H9 (cell line): ENCODE results near the gene NUDT7. TPM values are rescaled to one million over a fixed set of nuclear protein-coding genes. Genes with fewer than 3 reads are reported as not detected.

Source experiments
- DNase-seq: peaks from one replicate; pipeline ENCODE4 v3.0.0-alpha.2; 2017
- H2AFZ ChIP-seq: one replicate; pipeline ENCODE4 v1.6.1; 2013; ENCODE audit warnings: mild to moderate bottlenecking, low read length, control low read depth, moderate library complexity
- H2AK5ac ChIP-seq: 2 replicates; pipeline ENCODE4 v1.6.1; 2013; ENCODE audit warnings: low read length, control low read depth, mixed read lengths; ENCODE audit not compliant: insufficient read length
- H2BK120ac ChIP-seq: one replicate; pipeline ENCODE4 v1.6.1; 2013; ENCODE audit warnings: low read depth, mild to moderate bottlenecking, low read length, control low read depth, inconsistent platforms; ENCODE audit not compliant: poor library complexity, severe bottlenecking
- H2BK12ac ChIP-seq: 2 replicates; pipeline ENCODE4 v1.6.1; 2013; ENCODE audit warnings: low read length, control low read depth, mixed read lengths, low read depth; ENCODE audit not compliant: insufficient read length
- H2BK15ac ChIP-seq: 2 replicates; pipeline ENCODE4 v1.6.1; 2013; ENCODE audit warnings: low read depth, low read length, control low read depth
- H2BK20ac ChIP-seq: one replicate; pipeline ENCODE4 v1.6.1; 2013; ENCODE audit warnings: low read depth, mild to moderate bottlenecking, low read length, control low read depth, inconsistent platforms; ENCODE audit not compliant: poor library complexity, severe bottlenecking
- H2BK5ac ChIP-seq: 2 replicates; pipeline ENCODE4 v1.6.1; 2013; ENCODE audit warnings: low read length, control low read depth, mixed read lengths; ENCODE audit not compliant: insufficient read length
- H3K14ac ChIP-seq: 2 replicates; pipeline ENCODE4 v1.6.1; 2013; ENCODE audit warnings: low read length, control low read depth; ENCODE audit not compliant: insufficient read depth
- H3K18ac ChIP-seq: 2 replicates; pipeline ENCODE4 v1.6.1; 2013; ENCODE audit warnings: low read depth, mild to moderate bottlenecking, mixed read lengths, low read length, control low read depth; ENCODE audit not compliant: insufficient read length
- H3K23ac ChIP-seq: 2 replicates; pipeline ENCODE4 v1.6.1; 2013; ENCODE audit warnings: low read length, control low read depth, mixed read lengths, low read depth; ENCODE audit not compliant: insufficient read length
- H3K23me2 ChIP-seq: 2 replicates; pipeline ENCODE4 v1.6.1; 2013; ENCODE audit warnings: low read depth, mild to moderate bottlenecking, mixed read lengths, low read length, control low read depth; ENCODE audit not compliant: insufficient read length, poor library complexity, severe bottlenecking
- H3K27ac ChIP-seq: 2 replicates; pipeline ENCODE4 v1.5.1; 2013; ENCODE audit warnings: low read length, control low read depth, mixed read lengths, low read depth; ENCODE audit not compliant: insufficient read length
- H3K27me3 ChIP-seq: 2 replicates; pipeline ENCODE4 v1.6.1; 2013; ENCODE audit warnings: low read length, control low read depth, inconsistent platforms; ENCODE audit not compliant: insufficient read depth
- H3K4ac ChIP-seq: 2 replicates; pipeline ENCODE4 v1.6.1; 2013; ENCODE audit warnings: low read depth, mild to moderate bottlenecking, control low read depth, inconsistent platforms, low read length, moderate library complexity
- H3K4me1 ChIP-seq: 2 replicates; pipeline ENCODE4 v1.6.1; 2013; ENCODE audit warnings: low read length, control low read depth, inconsistent platforms; ENCODE audit not compliant: insufficient read depth
- H3K4me2 ChIP-seq: 2 replicates; pipeline ENCODE4 v1.6.1; 2013; ENCODE audit warnings: low read length, control low read depth, mixed read lengths; ENCODE audit not compliant: insufficient read length, insufficient read depth
- H3K56ac ChIP-seq: 2 replicates; pipeline ENCODE4 v1.6.1; 2013; ENCODE audit warnings: low read depth, mild to moderate bottlenecking, mixed read lengths, low read length, control low read depth; ENCODE audit not compliant: insufficient read length
- H3K79me1 ChIP-seq: 2 replicates; pipeline ENCODE4 v1.6.1; 2013; ENCODE audit warnings: low read depth, mild to moderate bottlenecking, moderate library complexity, low read length, control low read depth, inconsistent platforms; ENCODE audit not compliant: insufficient read depth, poor library complexity, severe bottlenecking
- H3K79me2 ChIP-seq: 2 replicates; pipeline ENCODE4 v1.6.1; 2013; ENCODE audit warnings: low read length, control low read depth, inconsistent platforms; ENCODE audit not compliant: insufficient read depth
- H3K9ac ChIP-seq: 2 replicates; pipeline ENCODE4 v1.6.1; 2013; ENCODE audit warnings: low read length, control low read depth, mixed read lengths; ENCODE audit not compliant: insufficient read length; ENCODE audit errors: extremely low read depth
- H3K9me3 ChIP-seq: one replicate; pipeline ENCODE4 v1.6.1; 2013; ENCODE audit warnings: low read depth, low read length, inconsistent platforms; ENCODE audit not compliant: control insufficient read depth
- H3T11ph ChIP-seq: one replicate; pipeline ENCODE4 v1.6.1; 2013; ENCODE audit warnings: mild to moderate bottlenecking, low read length, control low read depth, inconsistent platforms
- H4K20me1 ChIP-seq: one replicate; pipeline ENCODE4 v1.6.1; 2013; ENCODE audit not compliant: control insufficient read depth, insufficient read length, insufficient read depth
- H4K5ac ChIP-seq: 2 replicates; pipeline ENCODE4 v1.6.1; 2013; ENCODE audit warnings: low read depth, mild to moderate bottlenecking, mixed read lengths, low read length, control low read depth; ENCODE audit not compliant: insufficient read length
- H4K8ac ChIP-seq: replicated peaks from 2 replicates; pipeline ENCODE4 v1.6.1; 2013; ENCODE audit warnings: low read length, control low read depth, mixed read lengths, low read depth; ENCODE audit not compliant: insufficient read length
- H4K91ac ChIP-seq: 2 replicates; pipeline ENCODE4 v1.6.1; 2013; ENCODE audit warnings: low read depth, mild to moderate bottlenecking, moderate library complexity, mixed read lengths, low read length, control low read depth; ENCODE audit not compliant: insufficient read length
- H3K27ac Mint-ChIP-seq, 3 experiments: 2 replicates in 2 of 3; 3 replicates in 1 of 3; pipeline ENCODE4 v1.8.0; 2020 to 2021; ENCODE audit warnings: mixed read lengths in 3 of 3, mild to moderate bottlenecking in 1 of 3, moderate library complexity in 1 of 3
- H3K27me3 Mint-ChIP-seq: 2 replicates; pipeline ENCODE4 v1.8.0; 2021; ENCODE audit warnings: low read depth, mild to moderate bottlenecking, moderate library complexity, mixed read lengths
- H3K36me3 Mint-ChIP-seq, 3 experiments: 2 replicates in 2 of 3; 3 replicates in 1 of 3; pipeline ENCODE4 v1.8.0; 2020 to 2021; ENCODE audit warnings: low read depth in 3 of 3, mixed read lengths in 3 of 3; ENCODE audit not compliant: insufficient read depth in 1 of 3
- H3K4me1 Mint-ChIP-seq, 2 experiments: 2 replicates each; pipeline ENCODE4 v1.8.0; 2020; ENCODE audit warnings: mixed read lengths in 2 of 2
- H3K4me3 Mint-ChIP-seq, 2 experiments: 2 replicates in 1 of 2; 3 replicates in 1 of 2; pipeline ENCODE4 v1.8.0; 2020 to 2021; ENCODE audit warnings: mild to moderate bottlenecking in 2 of 2, mixed read lengths in 2 of 2, moderate library complexity in 1 of 2
- H3K9me3 Mint-ChIP-seq, 2 experiments: 2 replicates in 1 of 2; 3 replicates in 1 of 2; pipeline ENCODE4 v1.8.0; 2020; ENCODE audit warnings: mild to moderate bottlenecking in 2 of 2, mixed read lengths in 2 of 2, moderate library complexity in 1 of 2
- WGBS: extraction: QIAGEN DNeasy Blood & Tissue Kit; methylation state at CpG from one replicate; pipeline ENCODE4 v1.1.7; 2013; ENCODE audit warnings: missing lambda C conversion rate, low lambda C conversion rate, mixed read lengths; ENCODE audit not compliant: insufficient read length; ENCODE audit errors: extremely low coverage; 5-methylcytosine and 5-hydroxymethylcytosine counted together
- total RNA-seq: library from RNA; stranded (reverse); gene quantifications from 2 replicates; pipeline ENCODE4 v1.2.1, GENCODE V29; 2021
- TF ChIP-seq, protein P1 (sequence below): fragments of 200-600 bp; sonication (generic); conservative IDR thresholded peaks from 3 replicates; pipeline ENCODE4 v1.8.0; 2021; ENCODE audit warnings: antibody characterized with exemption, mild to moderate bottlenecking

The NUDT7 gene
- total RNA-seq, 1 experiment from 2014 or later: 6.8 TPM

DNA sequence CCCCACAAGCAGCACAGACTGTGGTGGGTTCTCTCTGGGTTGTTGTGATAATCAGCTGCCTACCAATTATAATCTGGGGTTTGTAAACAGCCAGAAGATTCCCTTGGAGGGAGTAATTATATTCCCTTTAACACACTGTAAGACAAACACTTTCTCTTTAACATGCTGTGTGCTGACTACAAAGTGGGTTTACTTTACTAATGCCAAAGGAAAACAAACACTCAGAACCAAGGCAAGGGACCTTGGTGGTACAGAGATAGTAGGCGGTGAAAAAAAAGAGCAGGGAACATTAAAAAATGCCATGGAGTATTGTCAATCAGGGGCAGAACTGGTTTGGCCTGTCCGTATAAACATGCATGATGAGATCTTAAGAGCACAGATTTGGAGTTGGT, 63.1 kb downstream of the NUDT7 start:
- Histone ChIP-seq H4K91ac (no peak overlapping the region), H4K5ac (no peak overlapping the region), H2BK12ac (no peak overlapping the region), H3T11ph (no peak overlapping the region), H3K27me3 (peaks cover 10% of the 10 kb centered on the region; the same call in 1 of the 2 replicates), H2BK20ac (no peak overlapping the region), H3K4me2 (no peak overlapping the region), H4K20me1 (no peaks in the 10 kb centered on the region), H3K14ac (no peak overlapping the region), H3K4ac (no peak overlapping the region), H2BK5ac (no peak overlapping the region), H2BK120ac (no peak overlapping the region), H3K27ac (no peak overlapping the region), H3K9me3 (no peaks in the 10 kb centered on the region), H2BK15ac (no peak overlapping the region), H3K56ac (no peak overlapping the region), H4K8ac (no peak overlapping the region), H2AFZ (no peak overlapping the region), H3K79me2 (no peaks in the 10 kb centered on the region), H3K23me2 (peaks cover 21% of the 10 kb centered on the region), H3K23ac (no peak overlapping the region), H3K79me1 (no peaks in the 10 kb centered on the region), H3K4me1 (no peaks in the 10 kb centered on the region; the same call in 1 of the 2 replicates), H2AK5ac (no peak overlapping the region), H3K18ac (no peak overlapping the region), H3K9ac (no peak overlapping the region)
- peaks cover 0 to 6% of the 10 kb centered on the region in 2 experiments; a peak in 4 of 5 replicates for H3K9me3 Mint-ChIP-seq
- H3K27ac Mint-ChIP-seq: no peak overlapping the region
- peaks cover 22 to 23% of the 10 kb centered on the region in 2 experiments for H3K4me1 Mint-ChIP-seq
- H3K36me3 Mint-ChIP-seq: peaks cover 2 to 6% (median 5%) of the 10 kb centered on the region in 3 experiments; a peak in 5 of 7 replicates
- no CpG with 5 or more reads among the region's 2 CpGs for WGBS
- no peak for DNase-seq
- TF ChIP-seq, protein P1, sequence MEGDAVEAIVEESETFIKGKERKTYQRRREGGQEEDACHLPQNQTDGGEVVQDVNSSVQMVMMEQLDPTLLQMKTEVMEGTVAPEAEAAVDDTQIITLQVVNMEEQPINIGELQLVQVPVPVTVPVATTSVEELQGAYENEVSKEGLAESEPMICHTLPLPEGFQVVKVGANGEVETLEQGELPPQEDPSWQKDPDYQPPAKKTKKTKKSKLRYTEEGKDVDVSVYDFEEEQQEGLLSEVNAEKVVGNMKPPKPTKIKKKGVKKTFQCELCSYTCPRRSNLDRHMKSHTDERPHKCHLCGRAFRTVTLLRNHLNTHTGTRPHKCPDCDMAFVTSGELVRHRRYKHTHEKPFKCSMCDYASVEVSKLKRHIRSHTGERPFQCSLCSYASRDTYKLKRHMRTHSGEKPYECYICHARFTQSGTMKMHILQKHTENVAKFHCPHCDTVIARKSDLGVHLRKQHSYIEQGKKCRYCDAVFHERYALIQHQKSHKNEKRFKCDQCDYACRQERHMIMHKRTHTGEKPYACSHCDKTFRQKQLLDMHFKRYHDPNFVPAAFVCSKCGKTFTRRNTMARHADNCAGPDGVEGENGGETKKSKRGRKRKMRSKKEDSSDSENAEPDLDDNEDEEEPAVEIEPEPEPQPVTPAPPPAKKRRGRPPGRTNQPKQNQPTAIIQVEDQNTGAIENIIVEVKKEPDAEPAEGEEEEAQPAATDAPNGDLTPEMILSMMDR: no peak
- peaks cover 41% of the 10 kb centered on the region for H3K27me3 Mint-ChIP-seq
- no peak overlapping the region for H3K4me3 Mint-ChIP-seq
